Panc1 (cell line): ENCODE data around the gene CRISP1.

Source experiments
- CTCF ChIP-seq: fragments of 450-650 bp; IDR thresholded peaks from 2 replicates; pipeline ENCODE4 v1.5.1; 2017; ENCODE audit warnings: mild to moderate bottlenecking
- POLR2AphosphoS5 ChIP-seq: IDR thresholded peaks from 2 replicates; pipeline ENCODE4 v1.6.1; 2012; ENCODE audit warnings: mild to moderate bottlenecking, low read depth, low read length, moderate library complexity
- TCF7L2 ChIP-seq: IDR thresholded peaks from 2 replicates; pipeline ENCODE4 v1.6.1; 2011; ENCODE audit warnings: mild to moderate bottlenecking, low read depth, low read length, inconsistent platforms
- TF ChIP-seq, protein P1 (sequence below), 2 experiments: IDR thresholded peaks; 2 replicates each; pipeline ENCODE4 v1.6.1; 2011 to 2012; ENCODE audit warnings: low read depth in 2 of 2, control low read depth in 1 of 2, low read length in 1 of 2, mild to moderate bottlenecking in 1 of 2, moderate library complexity in 1 of 2; ENCODE audit not compliant: insufficient read depth in 1 of 2

- TF ChIP-seq, protein P1, sequence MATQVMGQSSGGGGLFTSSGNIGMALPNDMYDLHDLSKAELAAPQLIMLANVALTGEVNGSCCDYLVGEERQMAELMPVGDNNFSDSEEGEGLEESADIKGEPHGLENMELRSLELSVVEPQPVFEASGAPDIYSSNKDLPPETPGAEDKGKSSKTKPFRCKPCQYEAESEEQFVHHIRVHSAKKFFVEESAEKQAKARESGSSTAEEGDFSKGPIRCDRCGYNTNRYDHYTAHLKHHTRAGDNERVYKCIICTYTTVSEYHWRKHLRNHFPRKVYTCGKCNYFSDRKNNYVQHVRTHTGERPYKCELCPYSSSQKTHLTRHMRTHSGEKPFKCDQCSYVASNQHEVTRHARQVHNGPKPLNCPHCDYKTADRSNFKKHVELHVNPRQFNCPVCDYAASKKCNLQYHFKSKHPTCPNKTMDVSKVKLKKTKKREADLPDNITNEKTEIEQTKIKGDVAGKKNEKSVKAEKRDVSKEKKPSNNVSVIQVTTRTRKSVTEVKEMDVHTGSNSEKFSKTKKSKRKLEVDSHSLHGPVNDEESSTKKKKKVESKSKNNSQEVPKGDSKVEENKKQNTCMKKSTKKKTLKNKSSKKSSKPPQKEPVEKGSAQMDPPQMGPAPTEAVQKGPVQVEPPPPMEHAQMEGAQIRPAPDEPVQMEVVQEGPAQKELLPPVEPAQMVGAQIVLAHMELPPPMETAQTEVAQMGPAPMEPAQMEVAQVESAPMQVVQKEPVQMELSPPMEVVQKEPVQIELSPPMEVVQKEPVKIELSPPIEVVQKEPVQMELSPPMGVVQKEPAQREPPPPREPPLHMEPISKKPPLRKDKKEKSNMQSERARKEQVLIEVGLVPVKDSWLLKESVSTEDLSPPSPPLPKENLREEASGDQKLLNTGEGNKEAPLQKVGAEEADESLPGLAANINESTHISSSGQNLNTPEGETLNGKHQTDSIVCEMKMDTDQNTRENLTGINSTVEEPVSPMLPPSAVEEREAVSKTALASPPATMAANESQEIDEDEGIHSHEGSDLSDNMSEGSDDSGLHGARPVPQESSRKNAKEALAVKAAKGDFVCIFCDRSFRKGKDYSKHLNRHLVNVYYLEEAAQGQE (IDR thresholded peaks at IDR 0.05; ENCODE audit: insufficient read depth in 1 of 2, low read depth in 2 of 2, low read length in 1 of 2): no peak
- TF ChIP-seq CTCF: no peak
- TF ChIP-seq POLR2AphosphoS5: no peak
- no peak for TF ChIP-seq TCF7L2
Measured at GRCh38 chr6:49799090-49799489, 67.2 kb downstream of the CRISP1 start.
